NCI-H187 (cell line): ENCODE results near the gene SULT1E1.

Experiments used
- DNase-seq, 2 experiments: peaks; one replicate each; lab custom pipeline; 2025; lab: John Stamatoyannopoulos, UW

Gene SULT1E1

GRCh38 chr4:69793732-69794131 is 66.2 kb downstream of the SULT1E1 start:
- DNase-seq: no peak
